HUES48 (cell line): ENCODE results near the gene UGT2A1.
"Not testable (repeated sequence)": the region's sequence is repeated elsewhere in the genome, so short reads cannot be mapped to it uniquely, and the experiment has no call there.

Source experiments
- H3K27ac ChIP-seq: one replicate; pipeline ENCODE4 v1.7.0; 2013; ENCODE audit warnings: low read depth, low read length, inconsistent platforms
- H3K27me3 ChIP-seq: 2 replicates; pipeline ENCODE4 v1.6.1; 2013; ENCODE audit warnings: mild to moderate bottlenecking, low read length; ENCODE audit not compliant: control insufficient read depth, insufficient read depth
- H3K36me3 ChIP-seq: 2 replicates; pipeline ENCODE4 v1.6.1; 2013; ENCODE audit warnings: low read length; ENCODE audit not compliant: control insufficient read depth, insufficient read depth
- H3K4me1 ChIP-seq: 2 replicates; pipeline ENCODE4 v1.6.1; 2013; ENCODE audit warnings: mild to moderate bottlenecking, low read length; ENCODE audit not compliant: control insufficient read depth, insufficient read depth
- H3K4me3 ChIP-seq: 2 replicates; pipeline ENCODE4 v1.5.1; 2013; ENCODE audit warnings: mild to moderate bottlenecking, low read depth, low read length
- H3K9ac ChIP-seq: 2 replicates; pipeline ENCODE4 v1.6.1; 2013; ENCODE audit warnings: mild to moderate bottlenecking, low read depth, low read length, moderate library complexity
- H3K9me3 ChIP-seq: 2 replicates; pipeline ENCODE4 v1.6.1; 2013; ENCODE audit warnings: low read length; ENCODE audit not compliant: control insufficient read depth, insufficient read depth

UGT2A1 gene

GRCh38 chr4:69653147-69653546, at the start of gene UGT2A1:
UGT2A1 (minus strand) TSS chr4:69653247; CDS start chr4:69647644, 5,603 bp downstream.
- Histone ChIP-seq H3K36me3 (no peaks in the 10 kb centered on the region), H3K9ac (no peak within 1 kb of the TSS), H3K9me3 (no peaks in the 10 kb centered on the region)

GRCh38 chr4:69702201-69702600, 49.2 kb upstream of the UGT2A1 start:
- H3K4me1 ChIP-seq, result no peaks in the 10 kb centered on the region
- no peaks in the 10 kb centered on the region for H3K9me3 ChIP-seq
- no peak overlapping the region for H3K4me3 ChIP-seq
- H3K36me3 ChIP-seq, result no peaks in the 10 kb centered on the region
- H3K9ac ChIP-seq, result no peak overlapping the region
- no peaks in the 10 kb centered on the region for H3K27me3 ChIP-seq
- H3K27ac ChIP-seq, result no peak overlapping the region

More at GRCh38 chr4:69653147-69653546, at the start of gene UGT2A1:
- Histone ChIP-seq H3K4me1 (peaks cover 3% of the 10 kb centered on the region; the same call in 1 of the 2 replicates), H3K27ac (no peak within 1 kb of the TSS), H3K4me3 (no peak within 1 kb of the TSS), H3K27me3 (no peaks in the 10 kb centered on the region)

GRCh38 chr4:69701696-69702095, 48.6 kb upstream of the UGT2A1 start:
- no peak overlapping the region for H3K27ac ChIP-seq
- no peaks in the 10 kb centered on the region for H3K27me3 ChIP-seq
- no peak overlapping the region for H3K9ac ChIP-seq
- H3K36me3 ChIP-seq, result no peaks in the 10 kb centered on the region
- no peak overlapping the region for H3K4me3 ChIP-seq
- no peaks in the 10 kb centered on the region for H3K4me1 ChIP-seq
- no peaks in the 10 kb centered on the region for H3K9me3 ChIP-seq

GRCh38 chr4:69697536-69698242, 44.6 kb upstream of the UGT2A1 start:
- Histone ChIP-seq H3K27me3 (no peaks in the 10 kb centered on the region), H3K4me1 (no peaks in the 10 kb centered on the region), H3K9ac (no peak overlapping the region), H3K27ac (no peak overlapping the region), H3K4me3 (no peak overlapping the region), H3K9me3 (no peaks in the 10 kb centered on the region), H3K36me3 (no peaks in the 10 kb centered on the region)

- Histone ChIP-seq H3K4me3 (no peak overlapping the region), H3K36me3 (no peaks in the 10 kb centered on the region), H3K9me3 (no peaks in the 10 kb centered on the region), H3K9ac (no peak overlapping the region), H3K27ac (no peak overlapping the region), H3K4me1 (no peaks in the 10 kb centered on the region), H3K27me3 (no peaks in the 10 kb centered on the region)
Observed at GRCh38 chr4:69689599-69689998, 36.6 kb upstream of the UGT2A1 start.

- no peaks in the 10 kb centered on the region for H3K36me3 ChIP-seq
- H3K9me3 ChIP-seq, result no peaks in the 10 kb centered on the region
- no peak overlapping the region for H3K4me3 ChIP-seq
- H3K9ac ChIP-seq, result no peak overlapping the region
- H3K27ac ChIP-seq, result no peak overlapping the region
- no peaks in the 10 kb centered on the region for H3K4me1 ChIP-seq
- no peaks in the 10 kb centered on the region for H3K27me3 ChIP-seq
Observed at GRCh38 chr4:69684804-69685203, 31.8 kb upstream of the UGT2A1 start.

- Histone ChIP-seq H3K27me3 (no peaks in the 10 kb centered on the region), H3K9ac (no peak overlapping the region), H3K27ac (no peak overlapping the region), H3K36me3 (no peaks in the 10 kb centered on the region), H3K4me1 (no peaks in the 10 kb centered on the region), H3K4me3 (no peak overlapping the region), H3K9me3 (no peaks in the 10 kb centered on the region; the same call in 1 of the 2 replicates)
Observed at GRCh38 chr4:69668680-69669079, 15.6 kb upstream of the UGT2A1 start.

GRCh38 chr4:69664009-69664408, 11.0 kb upstream of the UGT2A1 start:
- not testable (repeated sequence) for H3K9ac ChIP-seq, H3K9me3 ChIP-seq, H3K27ac ChIP-seq, H3K4me1 ChIP-seq, H3K36me3 ChIP-seq, H3K27me3 ChIP-seq
- H3K4me3 ChIP-seq, result peak overlapping the region; percentile 32; the same call in 1 of the 2 replicates

GRCh38 chr4:69661130-69661803, 8.2 kb upstream of the UGT2A1 start:
- H3K36me3 ChIP-seq, H3K27me3 ChIP-seq: not testable (repeated sequence)

GRCh38 chr4:69658133-69658532, 5.1 kb upstream of the UGT2A1 start:
- no peaks in the 10 kb centered on the region for H3K9me3 ChIP-seq
- H3K27me3 ChIP-seq, result no peaks in the 10 kb centered on the region
- no peak overlapping the region for H3K9ac ChIP-seq
- H3K27ac ChIP-seq, result no peak overlapping the region
- H3K4me1 ChIP-seq, result peaks cover 3% of the 10 kb centered on the region; the same call in 1 of the 2 replicates
- H3K36me3 ChIP-seq, result no peaks in the 10 kb centered on the region
- no peak overlapping the region for H3K4me3 ChIP-seq

More at GRCh38 chr4:69661130-69661803, 8.2 kb upstream of the UGT2A1 start:
- H3K27ac ChIP-seq, H3K4me3 ChIP-seq, H3K9me3 ChIP-seq, H3K9ac ChIP-seq, H3K4me1 ChIP-seq: not testable (repeated sequence)

GRCh38 chr4:69656653-69657158, 3.7 kb upstream of the UGT2A1 start:
- Histone ChIP-seq H3K36me3 (no peaks in the 10 kb centered on the region), H3K9ac (no peak overlapping the region), H3K9me3 (no peaks in the 10 kb centered on the region), H3K4me1 (peaks cover 3% of the 10 kb centered on the region; the same call in 1 of the 2 replicates), H3K27me3 (no peaks in the 10 kb centered on the region), H3K27ac (no peak overlapping the region), H3K4me3 (no peak overlapping the region)
